Measurements from ENCODE around the gene AKIRIN2. TPM values are rescaled to one million over a fixed set of nuclear protein-coding genes. Genes with fewer than 3 reads are reported as not detected.
A peak's percentile ranks its signal among the peaks of the same experiment; 100 is the strongest.

Gene AKIRIN2
- total RNA-seq, 2 experiments from 2014 or later, result 91.0 to 92.5 TPM

DNA sequence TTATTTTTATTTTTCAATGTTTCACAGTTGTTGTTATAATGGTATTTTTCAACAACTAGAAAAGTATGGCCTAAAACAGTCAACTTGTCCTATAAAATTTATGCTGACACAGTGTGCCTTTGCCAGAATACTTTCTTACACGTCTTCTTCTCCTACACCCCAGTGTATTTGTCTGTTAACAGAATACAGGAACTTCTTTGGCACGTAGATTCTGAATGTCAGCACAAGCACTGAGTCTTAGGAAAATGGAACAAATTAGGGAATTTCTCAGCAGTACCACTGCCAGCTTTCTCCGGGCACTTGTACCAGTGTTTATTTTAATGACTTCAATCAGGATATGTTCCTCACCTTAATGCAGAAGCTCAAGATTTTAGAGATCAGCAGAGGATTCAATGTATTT is 26.7 kb upstream of the AKIRIN2 start:
- Mint-ChIP-seq H3K4me3 (no peak overlapping the region), H3K27ac (no peak overlapping the region), H3K27me3 (no peaks in the 10 kb centered on the region), H3K4me1 (ENCODE audit: low read depth) (peaks cover 25% of the 10 kb centered on the region), H3K9me3 (no peaks in the 10 kb centered on the region), H3K36me3 (ENCODE audit: low read depth) (no peaks in the 10 kb centered on the region)
- no peaks in the 10 kb centered on the region for H3K36me3 ChIP-seq (ENCODE audit: insufficient read depth, low read length)
- TF ChIP-seq, protein P1, sequence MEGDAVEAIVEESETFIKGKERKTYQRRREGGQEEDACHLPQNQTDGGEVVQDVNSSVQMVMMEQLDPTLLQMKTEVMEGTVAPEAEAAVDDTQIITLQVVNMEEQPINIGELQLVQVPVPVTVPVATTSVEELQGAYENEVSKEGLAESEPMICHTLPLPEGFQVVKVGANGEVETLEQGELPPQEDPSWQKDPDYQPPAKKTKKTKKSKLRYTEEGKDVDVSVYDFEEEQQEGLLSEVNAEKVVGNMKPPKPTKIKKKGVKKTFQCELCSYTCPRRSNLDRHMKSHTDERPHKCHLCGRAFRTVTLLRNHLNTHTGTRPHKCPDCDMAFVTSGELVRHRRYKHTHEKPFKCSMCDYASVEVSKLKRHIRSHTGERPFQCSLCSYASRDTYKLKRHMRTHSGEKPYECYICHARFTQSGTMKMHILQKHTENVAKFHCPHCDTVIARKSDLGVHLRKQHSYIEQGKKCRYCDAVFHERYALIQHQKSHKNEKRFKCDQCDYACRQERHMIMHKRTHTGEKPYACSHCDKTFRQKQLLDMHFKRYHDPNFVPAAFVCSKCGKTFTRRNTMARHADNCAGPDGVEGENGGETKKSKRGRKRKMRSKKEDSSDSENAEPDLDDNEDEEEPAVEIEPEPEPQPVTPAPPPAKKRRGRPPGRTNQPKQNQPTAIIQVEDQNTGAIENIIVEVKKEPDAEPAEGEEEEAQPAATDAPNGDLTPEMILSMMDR (IDR thresholded peaks at IDR 0.05), result no peak
- no peak overlapping the region for H3K4me3 ChIP-seq (ENCODE audit: low read length)
- DNase-seq, result no peak
- H3K27ac ChIP-seq (ENCODE audit: low read depth in 1 of 2, low read length in 2 of 2), result no peak overlapping the region
- ChIA-PET CTCF (interaction anchor here (1.2 kb wide), 1 partner anchor 72 kb away, joined by 4 read pairs; no protein-coding TSS in a partner anchor), POLR2A (no interaction called here)
- H3K4me1 ChIP-seq (ENCODE audit: insufficient read depth, low read length), result peaks cover 39% of the 10 kb centered on the region
- H3K9me3 ChIP-seq (ENCODE audit: control insufficient read depth in 1 of 2, insufficient read depth in 1 of 2, low read length in 2 of 2), result no peaks in the 10 kb centered on the region
- H3K27me3 ChIP-seq (ENCODE audit: control insufficient read depth in 1 of 2, insufficient read depth in 2 of 2, low read length in 2 of 2), result no peaks in the 10 kb centered on the region
- no peak for ATAC-seq (ENCODE audit: poor library complexity)
- intact Hi-C loops (cut with DNase I, micrococcal nuclease), result no loop called here

DNA sequence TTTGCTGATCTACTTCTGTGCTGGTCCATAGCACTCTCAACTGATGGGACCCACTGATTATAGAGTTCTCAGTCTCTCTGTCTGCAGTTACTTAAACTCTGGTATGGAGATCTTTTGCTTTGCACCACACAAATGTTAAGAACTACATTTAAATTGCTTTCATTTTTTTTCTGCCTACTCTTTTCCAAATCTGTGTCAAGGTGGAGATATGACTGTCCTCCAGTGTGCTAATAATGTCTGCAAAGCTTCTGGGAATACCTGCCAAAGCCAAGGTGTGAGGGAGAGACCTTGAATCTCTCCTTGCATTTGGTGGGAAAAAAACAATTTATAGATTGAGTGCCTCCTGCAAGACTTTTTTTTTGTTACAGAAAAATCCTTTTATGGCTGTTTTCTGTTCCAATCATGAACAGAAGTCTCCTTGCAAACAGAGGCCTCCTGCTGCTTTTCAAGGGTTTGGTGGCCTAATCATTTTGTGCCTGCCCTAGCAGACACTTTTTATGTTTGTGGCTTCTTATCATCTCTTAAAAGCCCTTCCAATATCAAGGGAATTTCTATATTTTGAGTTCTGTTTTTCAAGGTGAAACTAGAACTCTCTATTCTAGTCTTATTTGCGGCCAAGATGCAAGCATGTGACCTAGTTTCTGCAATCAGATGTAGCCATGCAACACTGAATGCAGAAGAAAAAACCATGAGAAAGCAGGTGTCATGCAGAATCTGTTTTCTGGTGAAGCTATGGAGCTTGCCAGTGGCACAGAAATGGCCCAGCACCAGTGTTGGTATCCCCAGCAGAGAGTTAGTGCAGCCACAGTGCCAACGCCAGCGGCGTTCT is 23.2 kb upstream of the AKIRIN2 start:
- DNase-seq, result peak in 2 of 14 experiments; percentile 26 to 35
- peak overlapping the region in 1 of 2 donors; percentile 16 for H3K27ac ChIP-seq (ENCODE audit: low read depth in 1 of 2, low read length in 2 of 2)

DNA sequence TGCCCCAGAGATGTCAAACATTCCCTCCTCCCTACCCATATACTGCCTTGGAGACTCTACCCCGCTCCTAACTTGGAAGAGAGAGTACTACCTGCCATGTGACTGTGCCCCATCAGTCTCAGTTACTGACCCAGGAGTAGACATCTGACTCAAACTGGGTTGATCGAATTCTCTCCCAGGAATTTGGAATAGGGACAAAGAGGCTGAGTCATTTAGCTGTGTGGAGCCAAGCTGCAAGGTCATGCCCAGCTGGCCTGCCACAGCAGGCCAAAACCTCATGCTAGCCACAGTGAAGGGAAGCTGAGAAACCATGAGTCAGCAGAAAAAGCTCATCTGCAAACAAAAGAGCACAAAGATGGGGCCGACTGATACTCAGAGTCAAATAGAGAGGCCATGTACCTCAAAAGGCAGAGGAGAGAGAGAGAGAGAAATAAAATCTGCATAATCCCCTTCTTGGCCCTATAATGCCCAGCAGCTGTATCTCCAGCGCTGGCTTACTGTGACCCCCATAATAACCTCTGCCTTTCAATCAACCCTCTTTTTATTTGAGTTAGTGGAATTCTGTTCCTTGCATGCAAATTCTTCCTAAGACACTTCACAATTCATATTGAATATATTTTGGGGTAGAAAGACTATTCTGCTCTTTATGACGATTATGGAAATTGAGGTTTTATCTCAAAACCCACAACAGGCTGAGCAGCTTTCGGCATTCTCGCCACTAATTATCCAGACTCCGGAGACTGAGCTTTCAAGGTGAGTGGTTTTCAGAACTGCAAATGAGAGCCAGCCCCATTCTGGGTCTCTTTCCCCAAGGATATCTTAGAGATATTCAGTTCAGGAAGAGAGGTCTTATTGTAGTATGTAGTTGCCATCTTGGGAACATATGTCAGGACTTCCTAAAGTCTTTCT is 21.4 kb upstream of the AKIRIN2 start:
- no peak overlapping the region for H3K4me3 Mint-ChIP-seq
- no peaks in the 10 kb centered on the region for H3K9me3 ChIP-seq (ENCODE audit: control insufficient read depth in 1 of 2, insufficient read depth in 1 of 2, low read length in 2 of 2)
- no peak overlapping the region for H3K27ac Mint-ChIP-seq
- intact Hi-C loops (cut with DNase I, micrococcal nuclease), result no loop called here
- no peak overlapping the region for H3K27ac ChIP-seq (ENCODE audit: low read depth in 1 of 2, low read length in 2 of 2)
- ATAC-seq (ENCODE audit: poor library complexity) (no peak), DNase-seq (peak in 3 of 14 experiments; percentile 41 to 53 (median 48))
- TF ChIP-seq, protein P1 (IDR thresholded peaks at IDR 0.05), result no peak
- ChIA-PET CTCF (no interaction called here), POLR2A (interaction anchor here (0.8 kb wide), 1 partner anchor 21 kb away, joined by 3 read pairs; the partner anchor contains the start of gene AKIRIN2)
- no peaks in the 10 kb centered on the region for H3K36me3 ChIP-seq (ENCODE audit: insufficient read depth, low read length)
- H3K27me3 Mint-ChIP-seq, result no peaks in the 10 kb centered on the region
- H3K4me1 ChIP-seq (ENCODE audit: insufficient read depth, low read length), result peaks cover 30% of the 10 kb centered on the region
- peaks cover 11% of the 10 kb centered on the region for H3K4me1 Mint-ChIP-seq (ENCODE audit: low read depth)
- no peaks in the 10 kb centered on the region for H3K36me3 Mint-ChIP-seq (ENCODE audit: low read depth)
- H3K27me3 ChIP-seq (ENCODE audit: control insufficient read depth in 1 of 2, insufficient read depth in 2 of 2, low read length in 2 of 2), result no peaks in the 10 kb centered on the region
- no peaks in the 10 kb centered on the region for H3K9me3 Mint-ChIP-seq
- H3K4me3 ChIP-seq (ENCODE audit: low read length), result no peak overlapping the region

More for the DNA sequence above, 23.2 kb upstream of the AKIRIN2 start:
- Histone ChIP-seq H3K36me3 (ENCODE audit: insufficient read depth, low read length) (no peaks in the 10 kb centered on the region), H3K4me1 (ENCODE audit: insufficient read depth, low read length) (peaks cover 21% of the 10 kb centered on the region), H3K4me3 (ENCODE audit: low read length) (no peak overlapping the region), H3K9me3 (ENCODE audit: control insufficient read depth in 1 of 2, insufficient read depth in 1 of 2, low read length in 2 of 2) (no peaks in the 10 kb centered on the region), H3K27me3 (ENCODE audit: control insufficient read depth in 1 of 2, insufficient read depth in 2 of 2, low read length in 2 of 2) (no peaks in the 10 kb centered on the region)
- H3K36me3 Mint-ChIP-seq (ENCODE audit: low read depth), result no peaks in the 10 kb centered on the region
- intact Hi-C loops (cut with DNase I, micrococcal nuclease), result no loop called here
- TF ChIP-seq, protein P1 (IDR thresholded peaks at IDR 0.05), result no peak
- CTCF ChIA-PET, result no interaction called here
- no peaks in the 10 kb centered on the region for H3K27me3 Mint-ChIP-seq
- POLR2A ChIA-PET, result no interaction called here
- ATAC-seq (ENCODE audit: poor library complexity), result no peak
- no peak overlapping the region for H3K4me3 Mint-ChIP-seq
- H3K27ac Mint-ChIP-seq, result peak overlapping the region; percentile 43
- no peaks in the 10 kb centered on the region for H3K9me3 Mint-ChIP-seq
- H3K4me1 Mint-ChIP-seq (ENCODE audit: low read depth), result peaks cover 11% of the 10 kb centered on the region
